GM18951 (cell line): ENCODE data around the gene PPP1R1A.

Source experiments
- POLR2A ChIP-seq: IDR thresholded peaks from 4 replicates; pipeline ENCODE4 v1.6.1; 2011; ENCODE audit warnings: mild to moderate bottlenecking; ENCODE audit not compliant: insufficient read length, insufficient read depth; ENCODE audit errors: extremely low read depth
- in situ Hi-C: fragments of 300-500 bp; cut with MboI; formaldehyde crosslinking; loops from one replicate; pipeline ENCODE4 v1.12.0; 2022; ENCODE audit warnings: low sequenced_read_pairs, mixed read lengths, inconsistent platforms; ENCODE audit not compliant: unreplicated experiment

PPP1R1A gene

DNA sequence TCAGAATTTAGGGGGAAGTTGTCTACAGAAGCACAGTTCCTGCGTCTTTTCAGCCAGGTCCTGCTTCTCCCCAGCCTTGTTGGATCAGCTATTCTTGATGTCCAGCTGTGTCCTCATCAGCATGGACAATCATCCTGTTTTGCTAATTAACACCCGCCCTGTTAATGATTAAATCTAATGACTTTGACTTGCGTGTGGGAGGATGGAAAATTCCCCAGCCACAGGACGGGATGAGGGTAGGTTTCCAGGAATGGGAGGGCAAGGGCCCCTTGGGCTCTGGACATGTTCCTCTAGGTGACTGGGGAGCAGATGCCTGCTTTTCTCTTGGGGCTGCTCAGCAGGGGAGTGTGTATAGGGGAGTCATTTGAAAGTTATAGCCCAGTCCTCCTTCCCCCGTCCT lies 5.3 kb upstream of the PPP1R1A start:
- in situ Hi-C loops = no loop called here
- TF ChIP-seq POLR2A = no peak

- TF ChIP-seq POLR2A = no peak
- in situ Hi-C loops = no loop called here
These were observed 4.7 kb upstream of the PPP1R1A start for GRCh38 chr12:54593135-54593534.

DNA sequence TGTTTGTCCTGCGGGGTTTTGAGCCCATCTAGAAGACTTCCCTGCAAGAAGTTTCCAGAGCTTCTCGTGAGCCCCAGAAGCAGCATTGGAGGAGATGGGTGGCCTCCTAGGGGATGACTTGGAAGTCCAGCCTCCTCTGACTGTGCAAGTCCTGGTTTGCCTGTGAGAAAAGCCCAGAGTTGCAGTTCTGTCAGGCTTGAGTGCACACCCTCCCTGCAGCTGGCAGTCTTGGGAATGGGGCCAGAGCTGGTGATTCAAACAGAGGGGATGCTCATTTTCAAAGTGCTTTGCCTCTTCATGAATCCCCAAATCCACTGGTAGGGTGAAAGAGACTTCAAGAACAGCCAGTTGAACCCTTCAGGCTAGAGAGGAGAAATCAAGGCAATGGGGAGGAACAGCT lies 3.9 kb upstream of the PPP1R1A start:
- in situ Hi-C loops = no loop called here
- TF ChIP-seq POLR2A = no peak

DNA sequence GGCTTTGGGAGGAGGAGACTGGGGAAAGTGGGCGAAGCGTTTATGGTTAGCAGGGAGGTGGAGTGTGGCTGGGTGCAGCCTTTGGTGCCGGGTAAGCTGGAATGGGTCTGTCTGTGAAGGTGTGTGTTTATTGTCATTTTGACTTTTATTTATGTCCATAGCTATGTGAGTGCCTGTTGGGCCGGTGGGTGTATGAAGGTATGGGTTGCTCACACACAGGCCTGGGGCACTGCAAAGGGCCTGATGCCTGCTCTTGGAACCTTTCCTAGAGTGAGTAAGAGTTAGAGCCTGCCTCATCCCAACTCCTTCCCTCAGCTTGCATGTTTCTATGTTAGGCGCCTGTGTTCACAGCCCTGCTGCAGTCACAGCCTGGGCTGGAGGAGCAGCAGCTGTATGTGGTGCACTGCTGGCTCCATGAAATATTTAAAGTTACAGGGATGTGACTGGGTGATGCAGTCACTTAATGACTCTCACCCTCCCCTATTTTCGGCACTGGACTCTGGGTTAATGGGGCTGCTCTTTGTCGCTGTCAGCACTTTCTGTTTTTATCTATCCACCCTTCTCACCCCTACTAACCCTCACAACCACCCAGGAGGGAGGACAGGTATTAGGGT lies 2.6 kb upstream of the PPP1R1A start:
- no peak for TF ChIP-seq POLR2A
- in situ Hi-C loops = no loop called here

GRCh38 chr12:54589964-54590363 lies 1.5 kb upstream of the PPP1R1A start:
- no peak for TF ChIP-seq POLR2A
- in situ Hi-C loops = no loop called here

- in situ Hi-C loops = no loop called here
- no peak for TF ChIP-seq POLR2A
These were observed 420 bp upstream of the PPP1R1A start for GRCh38 chr12:54588890-54589267.

DNA sequence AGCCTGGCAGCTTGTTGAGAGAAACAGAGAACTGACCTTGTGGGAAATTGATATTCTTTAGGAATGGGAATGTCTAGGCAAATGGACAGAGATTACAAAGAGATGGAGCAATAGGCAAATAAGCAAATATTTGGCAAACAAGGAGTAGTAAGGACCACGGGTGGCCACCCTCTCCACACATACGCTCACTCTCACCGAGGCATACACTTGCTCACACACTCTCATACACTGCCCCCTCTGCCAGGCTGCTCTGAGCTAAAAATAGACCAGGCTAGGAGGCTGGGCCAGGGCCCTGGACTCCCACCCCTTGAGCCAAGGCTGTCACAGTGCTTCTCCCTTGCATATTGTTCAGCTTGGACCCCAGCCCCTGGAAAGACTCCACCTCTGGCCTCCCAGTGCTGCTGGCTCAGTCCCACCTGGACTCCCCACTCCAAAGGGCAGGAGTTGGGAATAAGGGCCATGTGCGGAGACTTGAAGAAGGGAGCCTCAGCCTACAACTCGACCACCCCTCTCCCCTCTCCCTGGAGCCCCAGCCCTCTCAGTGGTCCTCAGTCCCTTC lies 1.1 kb downstream of the PPP1R1A start:
- TF ChIP-seq POLR2A = no peak
- in situ Hi-C loops = no loop called here

GRCh38 chr12:54586620-54587019 lies 1.8 kb downstream of the PPP1R1A start:
- in situ Hi-C loops = no loop called here
- TF ChIP-seq POLR2A = no peak

GRCh38 chr12:54585243-54585642 lies 3.2 kb downstream of the PPP1R1A start:
- TF ChIP-seq POLR2A = no peak
- in situ Hi-C loops = no loop called here

- in situ Hi-C loops = no loop called here
- no peak for TF ChIP-seq POLR2A
These were observed 4.3 kb downstream of the PPP1R1A start for GRCh38 chr12:54584128-54584527.

DNA sequence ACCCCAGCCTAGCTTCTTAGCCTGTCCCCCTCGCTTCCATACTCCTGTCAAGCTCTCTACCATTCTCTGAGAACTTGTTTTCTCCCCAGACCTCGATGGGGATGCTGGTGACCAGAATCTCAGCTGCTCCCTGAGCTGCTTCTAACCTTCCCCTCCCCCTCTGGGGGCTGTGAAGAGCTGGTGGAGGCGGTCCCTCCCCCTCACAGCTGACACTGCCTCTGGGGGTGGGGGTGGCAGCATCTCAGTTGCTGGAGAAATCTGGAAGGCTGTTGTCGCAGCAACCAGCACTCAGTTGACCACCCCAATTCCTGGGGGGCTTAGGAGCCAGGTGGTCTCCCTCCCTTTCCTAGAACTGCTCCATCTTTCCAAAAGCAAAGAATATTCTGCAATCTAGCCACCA lies 4.7 kb downstream of the PPP1R1A start:
- in situ Hi-C loops = no loop called here
- TF ChIP-seq POLR2A = no peak

DNA sequence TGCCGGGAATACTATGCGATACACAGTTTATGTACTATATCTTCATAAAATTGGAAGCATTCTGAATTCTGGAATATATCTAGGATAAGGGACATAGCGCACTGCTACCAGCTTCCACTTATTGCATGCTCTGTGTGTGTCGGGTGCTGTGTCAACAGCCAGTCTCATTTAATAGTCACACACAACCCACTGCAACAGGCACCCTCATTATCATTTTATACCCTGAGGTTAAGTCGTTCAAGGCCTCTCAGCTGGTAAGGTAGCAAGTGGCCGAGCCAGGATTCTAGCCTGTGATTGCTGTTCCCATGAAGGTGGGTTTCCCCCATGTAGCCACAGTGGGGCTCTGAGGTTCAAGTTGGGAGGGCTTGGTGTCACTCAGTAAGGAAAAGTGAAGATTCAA lies 7.0 kb downstream of the PPP1R1A start:
- in situ Hi-C loops = no loop called here
- no peak for TF ChIP-seq POLR2A

DNA sequence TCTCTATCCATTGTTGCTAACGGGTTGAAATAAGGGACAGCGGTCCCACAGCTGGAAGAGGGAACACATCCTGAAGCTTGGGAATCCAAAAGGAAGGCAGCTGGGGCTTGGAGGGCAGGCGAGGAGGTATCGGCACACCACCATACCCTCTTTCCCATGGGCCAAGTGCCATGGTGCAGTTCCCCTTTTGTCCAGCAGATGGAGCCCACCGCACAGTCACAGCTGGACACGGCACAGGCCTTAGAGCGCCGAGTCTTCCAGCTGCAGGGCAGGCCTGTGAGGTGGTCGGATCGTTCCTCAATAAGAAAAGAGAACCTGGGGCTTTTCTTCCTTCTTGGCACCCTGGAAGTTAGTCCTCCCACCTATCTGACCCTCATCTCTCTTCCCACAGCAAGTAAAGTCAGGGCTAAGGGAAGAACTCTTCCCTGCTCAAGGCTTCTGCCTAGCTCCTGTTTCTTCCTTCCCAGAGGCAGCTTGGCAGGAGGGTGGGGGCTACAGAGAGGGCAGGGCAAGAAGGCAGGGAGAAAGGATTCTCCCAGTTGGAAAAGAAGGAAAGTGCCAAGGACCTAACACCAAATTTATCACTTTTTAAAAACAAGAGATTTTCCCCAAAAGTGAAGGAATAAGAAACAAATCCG lies 8.6 kb downstream of the PPP1R1A start:
- in situ Hi-C loops = no loop called here
- TF ChIP-seq POLR2A = no peak

- in situ Hi-C loops = no loop called here
- no peak for TF ChIP-seq POLR2A
These were observed 9.2 kb downstream of the PPP1R1A start for GRCh38 chr12:54579258-54579657.
